GM13977 (cell line): Measurements from ENCODE around the gene TNRC6B.
"Not testable (repeated sequence)": the region's sequence is repeated elsewhere in the genome, so short reads cannot be mapped to it uniquely, and the experiment has no call there.

ENCODE experiments used
- DNase-seq: peaks from one replicate; pipeline ENCODE4 v3.0.0; 2012; ENCODE audit warnings: low spot score
- CTCF ChIP-seq: IDR thresholded peaks from 2 replicates; pipeline ENCODE4 v1.5.1; 2012; ENCODE audit warnings: mild to moderate bottlenecking, control low read depth; ENCODE audit not compliant: insufficient read depth; ENCODE audit errors: extremely low read depth, missing control alignments
- in situ Hi-C: fragments of 300-500 bp; cut with MboI; formaldehyde crosslinking; loops from one replicate; pipeline ENCODE4 v1.12.0; 2022; ENCODE audit warnings: low sequenced_read_pairs, low pct_unique_long_range_greater_than_20kb, mixed read lengths, inconsistent platforms; ENCODE audit not compliant: unreplicated experiment

Gene TNRC6B

GRCh38 chr22:40367342-40367741 lies 189.6 kb downstream of the TNRC6B start:
- no peak for TF ChIP-seq CTCF
- DNase-seq: no peak
- in situ Hi-C loops: no loop called here

GRCh38 chr22:40368016-40368415 lies 190.3 kb downstream of the TNRC6B start:
- in situ Hi-C loops: no loop called here
- DNase-seq: no peak
- no peak for TF ChIP-seq CTCF

- in situ Hi-C loops: no loop called here
- TF ChIP-seq CTCF: no peak
- DNase-seq: no peak
These were observed 191.1 kb downstream of the TNRC6B start for GRCh38 chr22:40368836-40369235.

- TF ChIP-seq CTCF: no peak
- in situ Hi-C loops: no loop called here
- no peak for DNase-seq
These were observed 196.8 kb downstream of the TNRC6B start for GRCh38 chr22:40374567-40374966.

GRCh38 chr22:40376149-40376548 lies 198.4 kb downstream of the TNRC6B start:
- DNase-seq: no peak
- TF ChIP-seq CTCF: no peak
- in situ Hi-C loops: no loop called here

GRCh38 chr22:40377931-40378330 lies 200.2 kb downstream of the TNRC6B start:
- DNase-seq: no peak
- in situ Hi-C loops: no loop called here
- TF ChIP-seq CTCF: no peak

- in situ Hi-C loops, DNase-seq: not testable (repeated sequence)
These were observed 200.7 kb downstream of the TNRC6B start for GRCh38 chr22:40378448-40378847.
